ENCODE measurements around the gene TMCC1.

The TMCC1 gene

DNA sequence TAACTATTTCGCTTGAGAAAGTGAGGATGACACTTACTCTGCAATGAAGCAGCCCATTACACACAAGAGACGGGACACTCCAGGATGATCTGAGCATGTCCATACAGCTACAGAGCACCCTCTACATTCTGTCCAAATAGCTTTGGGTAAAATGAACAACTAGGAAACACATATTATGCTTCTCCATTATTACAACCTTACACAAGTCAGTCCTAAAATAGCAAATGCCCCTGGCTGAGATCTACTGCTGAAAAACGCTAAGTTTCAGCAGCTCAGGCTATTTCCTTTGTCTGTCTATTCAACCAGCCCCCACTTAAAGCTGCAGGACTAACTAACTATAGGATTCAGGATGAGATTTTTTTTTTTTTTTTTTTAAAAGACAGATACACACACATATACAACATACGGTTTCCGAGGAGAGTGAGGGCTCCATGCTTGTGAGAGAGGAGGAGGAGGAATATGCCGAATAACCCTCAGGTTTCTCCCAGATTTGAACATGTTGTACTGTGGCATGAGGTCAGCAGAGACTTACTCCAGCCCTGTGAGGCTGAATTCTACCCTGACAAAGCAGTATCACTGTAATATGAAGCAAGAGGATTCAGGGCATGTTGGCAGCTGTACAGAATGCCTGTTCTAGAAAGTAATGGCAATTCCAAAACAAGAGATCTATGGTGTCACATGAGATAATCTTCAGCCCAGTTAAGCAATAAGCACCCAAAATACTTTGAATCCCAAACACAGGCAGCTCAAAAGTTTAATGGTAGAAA is 169.8 kb downstream of the TMCC1 start:
- Histone ChIP-seq H3K4me3 (replicated peaks; ENCODE audit: insufficient read depth, low read length) (no peak overlapping the region), H3K27ac (replicated peaks) (no peak overlapping the region), H3K27me3 (ENCODE audit: insufficient read depth, poor library complexity, severe bottlenecking) (no peaks in the 10 kb centered on the region)
- TF ChIP-seq SPI1 (IDR thresholded peaks at IDR 0.05; ENCODE audit: borderline replicate concordance, low read depth), result no peak
- no peak for TF ChIP-seq GABPA (IDR thresholded peaks at IDR 0.05; ENCODE audit: low read depth)
- TF ChIP-seq POLR2AphosphoS5 (IDR thresholded peaks at IDR 0.05; ENCODE audit: low read depth), result no peak
- no peak for TF ChIP-seq CTCF (IDR thresholded peaks at IDR 0.05; ENCODE audit: insufficient read depth, low read length)
- TF ChIP-seq REST (IDR thresholded peaks at IDR 0.05; ENCODE audit: insufficient replicate concordance, low read depth), result no peak
- no peak for DNase-seq (ENCODE audit: low read depth in 1 of 2, low spot score in 1 of 2)

GRCh38 chr3:129722527-129722926 is 171.0 kb downstream of the TMCC1 start:
- H3K4me3 ChIP-seq (replicated peaks; ENCODE audit: insufficient read depth, low read length), result no peak overlapping the region

More at GRCh38 chr3:129722527-129722926, 171.0 kb downstream of the TMCC1 start:
- no peak for TF ChIP-seq POLR2AphosphoS5 (IDR thresholded peaks at IDR 0.05; ENCODE audit: low read depth)
- no peak for TF ChIP-seq CTCF (IDR thresholded peaks at IDR 0.05; ENCODE audit: insufficient read depth, low read length)
- TF ChIP-seq REST (IDR thresholded peaks at IDR 0.05; ENCODE audit: insufficient replicate concordance, low read depth), result no peak
- TF ChIP-seq SPI1 (IDR thresholded peaks at IDR 0.05; ENCODE audit: borderline replicate concordance, low read depth), result no peak
- no peak for TF ChIP-seq GABPA (IDR thresholded peaks at IDR 0.05; ENCODE audit: low read depth)
- DNase-seq (ENCODE audit: low read depth in 1 of 2, low spot score in 1 of 2), result no peak
- Histone ChIP-seq H3K27ac (replicated peaks) (no peak overlapping the region), H3K27me3 (ENCODE audit: insufficient read depth, poor library complexity, severe bottlenecking) (no peaks in the 10 kb centered on the region)
